ENCODE results near the gene TAB2.

DNA sequence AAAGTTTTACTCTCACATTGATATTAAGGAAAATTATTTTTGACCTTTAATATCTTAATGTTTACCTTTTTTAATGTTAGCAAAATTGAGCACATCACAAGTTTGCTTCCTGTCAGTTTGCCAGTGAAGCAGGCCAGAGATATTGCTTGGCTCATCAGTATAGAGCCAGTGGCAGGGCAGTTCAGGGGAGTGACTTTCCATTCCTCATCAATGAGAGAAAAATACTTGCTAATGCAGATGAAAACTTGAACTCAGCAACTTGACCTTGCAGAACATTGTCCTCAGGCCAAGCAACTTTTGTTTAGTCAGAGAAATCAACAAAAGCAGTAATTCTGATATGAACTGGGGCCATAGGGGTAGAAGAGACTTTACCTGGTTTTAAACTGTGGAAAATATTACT, 6.9 kb downstream of the TAB2 start:
- no peak for TF ChIP-seq NANOG (IDR thresholded peaks at IDR 0.05; ENCODE audit: borderline replicate concordance)
- TF ChIP-seq, protein P1, sequence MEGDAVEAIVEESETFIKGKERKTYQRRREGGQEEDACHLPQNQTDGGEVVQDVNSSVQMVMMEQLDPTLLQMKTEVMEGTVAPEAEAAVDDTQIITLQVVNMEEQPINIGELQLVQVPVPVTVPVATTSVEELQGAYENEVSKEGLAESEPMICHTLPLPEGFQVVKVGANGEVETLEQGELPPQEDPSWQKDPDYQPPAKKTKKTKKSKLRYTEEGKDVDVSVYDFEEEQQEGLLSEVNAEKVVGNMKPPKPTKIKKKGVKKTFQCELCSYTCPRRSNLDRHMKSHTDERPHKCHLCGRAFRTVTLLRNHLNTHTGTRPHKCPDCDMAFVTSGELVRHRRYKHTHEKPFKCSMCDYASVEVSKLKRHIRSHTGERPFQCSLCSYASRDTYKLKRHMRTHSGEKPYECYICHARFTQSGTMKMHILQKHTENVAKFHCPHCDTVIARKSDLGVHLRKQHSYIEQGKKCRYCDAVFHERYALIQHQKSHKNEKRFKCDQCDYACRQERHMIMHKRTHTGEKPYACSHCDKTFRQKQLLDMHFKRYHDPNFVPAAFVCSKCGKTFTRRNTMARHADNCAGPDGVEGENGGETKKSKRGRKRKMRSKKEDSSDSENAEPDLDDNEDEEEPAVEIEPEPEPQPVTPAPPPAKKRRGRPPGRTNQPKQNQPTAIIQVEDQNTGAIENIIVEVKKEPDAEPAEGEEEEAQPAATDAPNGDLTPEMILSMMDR (conservative IDR thresholded peaks at IDR 0.05; ENCODE audit: low read depth in 2 of 2) = no peak
- no peak for TF ChIP-seq JUNB (IDR thresholded peaks at IDR 0.05; ENCODE audit: unreplicated experiment)
- TF ChIP-seq CREB1 (CRISPR knock-in tag; IDR thresholded peaks at IDR 0.05; ENCODE audit: low read depth) = no peak
- no peak for TF ChIP-seq EZH2 (IDR thresholded peaks at IDR 0.05; ENCODE audit: low read depth, unreplicated experiment)
- no peak for TF ChIP-seq POLR2AphosphoS5 (IDR thresholded peaks at IDR 0.05; ENCODE audit: low read depth)
- TF ChIP-seq, protein P2, sequence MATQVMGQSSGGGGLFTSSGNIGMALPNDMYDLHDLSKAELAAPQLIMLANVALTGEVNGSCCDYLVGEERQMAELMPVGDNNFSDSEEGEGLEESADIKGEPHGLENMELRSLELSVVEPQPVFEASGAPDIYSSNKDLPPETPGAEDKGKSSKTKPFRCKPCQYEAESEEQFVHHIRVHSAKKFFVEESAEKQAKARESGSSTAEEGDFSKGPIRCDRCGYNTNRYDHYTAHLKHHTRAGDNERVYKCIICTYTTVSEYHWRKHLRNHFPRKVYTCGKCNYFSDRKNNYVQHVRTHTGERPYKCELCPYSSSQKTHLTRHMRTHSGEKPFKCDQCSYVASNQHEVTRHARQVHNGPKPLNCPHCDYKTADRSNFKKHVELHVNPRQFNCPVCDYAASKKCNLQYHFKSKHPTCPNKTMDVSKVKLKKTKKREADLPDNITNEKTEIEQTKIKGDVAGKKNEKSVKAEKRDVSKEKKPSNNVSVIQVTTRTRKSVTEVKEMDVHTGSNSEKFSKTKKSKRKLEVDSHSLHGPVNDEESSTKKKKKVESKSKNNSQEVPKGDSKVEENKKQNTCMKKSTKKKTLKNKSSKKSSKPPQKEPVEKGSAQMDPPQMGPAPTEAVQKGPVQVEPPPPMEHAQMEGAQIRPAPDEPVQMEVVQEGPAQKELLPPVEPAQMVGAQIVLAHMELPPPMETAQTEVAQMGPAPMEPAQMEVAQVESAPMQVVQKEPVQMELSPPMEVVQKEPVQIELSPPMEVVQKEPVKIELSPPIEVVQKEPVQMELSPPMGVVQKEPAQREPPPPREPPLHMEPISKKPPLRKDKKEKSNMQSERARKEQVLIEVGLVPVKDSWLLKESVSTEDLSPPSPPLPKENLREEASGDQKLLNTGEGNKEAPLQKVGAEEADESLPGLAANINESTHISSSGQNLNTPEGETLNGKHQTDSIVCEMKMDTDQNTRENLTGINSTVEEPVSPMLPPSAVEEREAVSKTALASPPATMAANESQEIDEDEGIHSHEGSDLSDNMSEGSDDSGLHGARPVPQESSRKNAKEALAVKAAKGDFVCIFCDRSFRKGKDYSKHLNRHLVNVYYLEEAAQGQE (IDR thresholded peaks at IDR 0.05; ENCODE audit: unreplicated experiment) = no peak
- TF ChIP-seq, protein P3, sequence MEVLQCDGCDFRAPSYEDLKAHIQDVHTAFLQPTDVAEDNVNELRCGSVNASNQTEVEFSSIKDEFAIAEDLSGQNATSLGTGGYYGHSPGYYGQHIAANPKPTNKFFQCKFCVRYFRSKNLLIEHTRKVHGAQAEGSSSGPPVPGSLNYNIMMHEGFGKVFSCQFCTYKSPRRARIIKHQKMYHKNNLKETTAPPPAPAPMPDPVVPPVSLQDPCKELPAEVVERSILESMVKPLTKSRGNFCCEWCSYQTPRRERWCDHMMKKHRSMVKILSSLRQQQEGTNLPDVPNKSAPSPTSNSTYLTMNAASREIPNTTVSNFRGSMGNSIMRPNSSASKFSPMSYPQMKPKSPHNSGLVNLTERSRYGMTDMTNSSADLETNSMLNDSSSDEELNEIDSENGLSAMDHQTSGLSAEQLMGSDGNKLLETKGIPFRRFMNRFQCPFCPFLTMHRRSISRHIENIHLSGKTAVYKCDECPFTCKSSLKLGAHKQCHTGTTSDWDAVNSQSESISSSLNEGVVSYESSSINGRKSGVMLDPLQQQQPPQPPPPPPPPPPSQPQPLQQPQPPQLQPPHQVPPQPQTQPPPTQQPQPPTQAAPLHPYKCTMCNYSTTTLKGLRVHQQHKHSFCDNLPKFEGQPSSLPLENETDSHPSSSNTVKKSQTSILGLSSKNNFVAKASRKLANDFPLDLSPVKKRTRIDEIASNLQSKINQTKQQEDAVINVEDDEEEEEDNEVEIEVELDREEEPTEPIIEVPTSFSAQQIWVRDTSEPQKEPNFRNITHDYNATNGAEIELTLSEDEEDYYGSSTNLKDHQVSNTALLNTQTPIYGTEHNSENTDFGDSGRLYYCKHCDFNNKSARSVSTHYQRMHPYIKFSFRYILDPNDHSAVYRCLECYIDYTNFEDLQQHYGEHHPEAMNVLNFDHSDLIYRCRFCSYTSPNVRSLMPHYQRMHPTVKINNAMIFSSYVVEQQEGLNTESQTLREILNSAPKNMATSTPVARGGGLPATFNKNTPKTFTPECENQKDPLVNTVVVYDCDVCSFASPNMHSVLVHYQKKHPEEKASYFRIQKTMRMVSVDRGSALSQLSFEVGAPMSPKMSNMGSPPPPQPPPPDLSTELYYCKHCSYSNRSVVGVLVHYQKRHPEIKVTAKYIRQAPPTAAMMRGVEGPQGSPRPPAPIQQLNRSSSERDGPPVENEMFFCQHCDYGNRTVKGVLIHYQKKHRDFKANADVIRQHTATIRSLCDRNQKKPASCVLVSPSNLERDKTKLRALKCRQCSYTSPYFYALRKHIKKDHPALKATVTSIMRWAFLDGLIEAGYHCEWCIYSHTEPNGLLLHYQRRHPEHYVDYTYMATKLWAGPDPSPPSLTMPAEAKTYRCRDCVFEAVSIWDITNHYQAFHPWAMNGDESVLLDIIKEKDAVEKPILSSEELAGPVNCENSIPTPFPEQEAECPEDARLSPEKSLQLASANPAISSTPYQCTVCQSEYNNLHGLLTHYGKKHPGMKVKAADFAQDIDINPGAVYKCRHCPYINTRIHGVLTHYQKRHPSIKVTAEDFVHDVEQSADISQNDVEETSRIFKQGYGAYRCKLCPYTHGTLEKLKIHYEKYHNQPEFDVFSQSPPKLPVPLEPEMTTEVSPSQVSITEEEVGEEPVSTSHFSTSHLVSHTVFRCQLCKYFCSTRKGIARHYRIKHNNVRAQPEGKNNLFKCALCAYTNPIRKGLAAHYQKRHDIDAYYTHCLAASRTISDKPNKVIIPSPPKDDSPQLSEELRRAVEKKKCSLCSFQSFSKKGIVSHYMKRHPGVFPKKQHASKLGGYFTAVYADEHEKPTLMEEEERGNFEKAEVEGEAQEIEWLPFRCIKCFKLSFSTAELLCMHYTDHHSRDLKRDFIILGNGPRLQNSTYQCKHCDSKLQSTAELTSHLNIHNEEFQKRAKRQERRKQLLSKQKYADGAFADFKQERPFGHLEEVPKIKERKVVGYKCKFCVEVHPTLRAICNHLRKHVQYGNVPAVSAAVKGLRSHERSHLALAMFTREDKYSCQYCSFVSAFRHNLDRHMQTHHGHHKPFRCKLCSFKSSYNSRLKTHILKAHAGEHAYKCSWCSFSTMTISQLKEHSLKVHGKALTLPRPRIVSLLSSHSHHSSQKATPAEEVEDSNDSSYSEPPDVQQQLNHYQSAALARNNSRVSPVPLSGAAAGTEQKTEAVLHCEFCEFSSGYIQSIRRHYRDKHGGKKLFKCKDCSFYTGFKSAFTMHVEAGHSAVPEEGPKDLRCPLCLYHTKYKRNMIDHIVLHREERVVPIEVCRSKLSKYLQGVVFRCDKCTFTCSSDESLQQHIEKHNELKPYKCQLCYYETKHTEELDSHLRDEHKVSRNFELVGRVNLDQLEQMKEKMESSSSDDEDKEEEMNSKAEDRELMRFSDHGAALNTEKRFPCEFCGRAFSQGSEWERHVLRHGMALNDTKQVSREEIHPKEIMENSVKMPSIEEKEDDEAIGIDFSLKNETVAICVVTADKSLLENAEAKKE (CRISPR knock-in tag; IDR thresholded peaks at IDR 0.05) = no peak
- no peak for TF ChIP-seq STAT1 (IDR thresholded peaks at IDR 0.05; ENCODE audit: unreplicated experiment)
